Left lung (tissue), 10 donors: Measurements from ENCODE around the gene ATP5MG. TPM values are rescaled to one million over a fixed set of nuclear protein-coding genes. Genes with fewer than 3 reads are reported as not detected.
A peak's percentile ranks its signal among the peaks of the same experiment; 100 is the strongest.
"Not testable (repeated sequence)": the region's sequence is repeated elsewhere in the genome, so short reads cannot be mapped to it uniquely, and the experiment has no call there.

ENCODE experiments used
- ATAC-seq: fragments of 200-7000 bp; cut with Tn5 transposase; one replicate; pipeline ENCODE4 v1.9.1; 2020; ENCODE audit warnings: moderate library complexity
- DNase-seq, 4 donors: peaks; one replicate each; pipeline ENCODE4 v3.0.0-alpha.2; 2013 to 2020
- H3K27ac ChIP-seq, 2 donors: fragments of 200-600 bp; sonication (generic) in 1 of 2; one replicate each; pipeline versions ENCODE4 v1.5.0 to v1.8.0; 2020 to 2021
- H3K27me3 ChIP-seq, 2 donors: fragments of 200-600 bp; sonication (generic) in 1 of 2; one replicate each; pipeline versions ENCODE4 v1.5.0 to v1.8.0; 2020 to 2021
- H3K36me3 ChIP-seq, 2 donors: fragments of 200-600 bp; sonication (generic) in 1 of 2; one replicate each; pipeline versions ENCODE4 v1.5.0 to v1.8.0; 2020 to 2021
- H3K4me1 ChIP-seq, 2 donors: fragments of 200-600 bp; one replicate each; pipeline ENCODE4 v1.8.0; 2021
- H3K4me3 ChIP-seq, 2 donors: fragments of 200-600 bp; sonication (generic) in 1 of 2; one replicate each; pipeline versions ENCODE4 v1.5.0 to v1.8.0; 2020 to 2021; ENCODE audit warnings: mild to moderate bottlenecking in 1 of 2
- H3K9me3 ChIP-seq, 2 donors: fragments of 200-600 bp; sonication (generic) in 1 of 2; one replicate each; pipeline versions ENCODE4 v1.5.0 to v1.8.0; 2020 to 2021
- CTCF ChIP-seq, 2 donors: fragments of 200-600 bp; sonication (generic) in 1 of 2; IDR thresholded peaks; one replicate each; pipeline versions ENCODE4 v1.5.0 to v1.8.0; 2021; ENCODE audit warnings: antibody characterized with exemption in 2 of 2
- intact Hi-C, 2 donors: fragments of 100-400 bp; cut with DNase I; formaldehyde crosslinking; loops; one replicate each; pipeline versions ENCODE4 v1.11.2 to v1.14.2; 2022
- polyA plus RNA-seq, 6 donors: library from polyadenylated mRNA; unstranded; fragments of 120-200 nt; gene quantifications; one replicate each; pipeline ENCODE4 v1.2.1, GENCODE V29; 2013; ENCODE audit not compliant: insufficient read length in 6 of 6
- total RNA-seq, 2 donors: library from RNA; stranded (reverse); fragmentation: NEBNext Ultra II Directional; extraction: Animal tissue kit (Norgen Biotek cat#: 25700); gene quantifications; one replicate each; pipeline ENCODE4 v1.2.1, GENCODE V29; 2021
- donor health status: DM: no; HTN: yes; CAD: no.
- donor health status: DM: no; HTN: no; CAD: no.

ATP5MG gene
- total and polyA plus RNA-seq, 8 donors = 151 to 408 (median 382) TPM

GRCh38 chr11:118401880-118402590, 629 bp downstream of the ATP5MG start:
- DNase-seq = peak in 1 of 4 donors; percentile 2
- no peak for TF ChIP-seq CTCF (IDR thresholded peaks at IDR 0.05)
- peak; percentile 61 for ATAC-seq
- H3K4me1 ChIP-seq = peaks cover 14 to 42% of the 10 kb centered on the region in 2 donors
- peak overlapping the region; percentile 84 to 91 for H3K27ac ChIP-seq
- intact Hi-C loops = loop anchor here in 1 of 2 donors (10.0 kb wide), 1 partner anchor 83 kb away; no protein-coding TSS in a partner anchor
- no peaks in the 10 kb centered on the region for H3K27me3 ChIP-seq
- peak overlapping the region; percentile 80 to 89 for H3K4me3 ChIP-seq
- H3K9me3 ChIP-seq = no peaks in the 10 kb centered on the region
- H3K36me3 ChIP-seq = peaks cover 0 to 25% of the 10 kb centered on the region in 2 donors

- Histone ChIP-seq H3K27ac (peak overlapping the region; percentile 84 to 91), H3K4me3 (peak overlapping the region; percentile 80 to 89), H3K36me3 (peaks cover 0 to 25% of the 10 kb centered on the region in 2 donors), H3K4me1 (peaks cover 14 to 42% of the 10 kb centered on the region in 2 donors)
- DNase-seq, ATAC-seq, H3K27me3 ChIP-seq, H3K9me3 ChIP-seq: not testable (repeated sequence)
- intact Hi-C loops = loop anchor here in 1 of 2 donors (10.0 kb wide), 1 partner anchor 82 kb away; no protein-coding TSS in a partner anchor
Observed at GRCh38 chr11:118402594-118402993, 1.2 kb downstream of the ATP5MG start.

- Histone ChIP-seq H3K27ac (no peak overlapping the region), H3K9me3 (no peaks in the 10 kb centered on the region), H3K36me3 (peaks cover 0 to 46% of the 10 kb centered on the region in 2 donors), H3K4me3 (no peak overlapping the region), H3K27me3 (no peaks in the 10 kb centered on the region), H3K4me1 (peaks cover 14 to 33% of the 10 kb centered on the region in 2 donors)
- intact Hi-C loops = loop anchor here in 1 of 2 donors (10.0 kb wide), 1 partner anchor 78 kb away; no protein-coding TSS in a partner anchor
- TF ChIP-seq CTCF (IDR thresholded peaks at IDR 0.05) = no peak
- ATAC-seq (no peak), DNase-seq (no peak)
Observed at GRCh38 chr11:118406599-118407166, 5.3 kb downstream of the ATP5MG start.

GRCh38 chr11:118410055-118410745, 8.8 kb downstream of the ATP5MG start:
- DNase-seq = no peak
- Histone ChIP-seq H3K9me3 (no peaks in the 10 kb centered on the region), H3K36me3 (peaks cover 0 to 46% of the 10 kb centered on the region in 2 donors), H3K4me3 (no peak overlapping the region), H3K4me1 (peaks cover 0 to 6% of the 10 kb centered on the region in 2 donors), H3K27me3 (no peaks in the 10 kb centered on the region), H3K27ac (no peak overlapping the region)
- intact Hi-C loops = no loop called here
- no peak for TF ChIP-seq CTCF (IDR thresholded peaks at IDR 0.05)
- ATAC-seq = peak; percentile 56

- DNase-seq (no peak), ATAC-seq (no peak)
- no peak for TF ChIP-seq CTCF (IDR thresholded peaks at IDR 0.05)
- H3K36me3 ChIP-seq = peaks cover 0 to 34% of the 10 kb centered on the region in 2 donors
- H3K27ac ChIP-seq = no peak overlapping the region
- intact Hi-C loops = no loop called here
- peaks cover 3 to 11% of the 10 kb centered on the region in 2 donors for H3K4me1 ChIP-seq
- H3K4me3 ChIP-seq = no peak overlapping the region
- no peaks in the 10 kb centered on the region for H3K9me3 ChIP-seq
- no peaks in the 10 kb centered on the region for H3K27me3 ChIP-seq
Observed at GRCh38 chr11:118411530-118411929, 10.1 kb downstream of the ATP5MG start.
